GM12878 (cell line): Measurements from ENCODE around the gene GPR62.

Source experiments
- CREM ChIP-seq: IDR thresholded peaks from 2 replicates; pipeline ENCODE4 v1.6.1; 2014; ENCODE audit warnings: antibody characterized with exemption, low read depth
- FOXM1 ChIP-seq: IDR thresholded peaks from 2 replicates; pipeline ENCODE4 v1.6.1; 2012; ENCODE audit warnings: low read depth, mild to moderate bottlenecking, inconsistent platforms, low read length, moderate library complexity
- SIN3A ChIP-seq: IDR thresholded peaks from 2 replicates; pipeline ENCODE4 v1.6.1; 2012; ENCODE audit warnings: low read depth, low read length, improper control_type of control experiment
- TF ChIP-seq, protein P1 (sequence below), 3 experiments: IDR thresholded peaks in 2 of 3; conservative IDR thresholded peaks in 1 of 3; 2 replicates each; pipeline ENCODE4 v1.5.1; 2011; ENCODE audit warnings: low read depth in 3 of 3, low read length in 3 of 3, mild to moderate bottlenecking in 3 of 3, control low read depth in 2 of 3, moderate library complexity in 2 of 3, inconsistent platforms in 1 of 3, mixed read lengths in 1 of 3; ENCODE audit not compliant: control insufficient read depth in 2 of 3, insufficient read depth in 1 of 3; ENCODE audit errors: extremely low read depth in 1 of 3

DNA sequence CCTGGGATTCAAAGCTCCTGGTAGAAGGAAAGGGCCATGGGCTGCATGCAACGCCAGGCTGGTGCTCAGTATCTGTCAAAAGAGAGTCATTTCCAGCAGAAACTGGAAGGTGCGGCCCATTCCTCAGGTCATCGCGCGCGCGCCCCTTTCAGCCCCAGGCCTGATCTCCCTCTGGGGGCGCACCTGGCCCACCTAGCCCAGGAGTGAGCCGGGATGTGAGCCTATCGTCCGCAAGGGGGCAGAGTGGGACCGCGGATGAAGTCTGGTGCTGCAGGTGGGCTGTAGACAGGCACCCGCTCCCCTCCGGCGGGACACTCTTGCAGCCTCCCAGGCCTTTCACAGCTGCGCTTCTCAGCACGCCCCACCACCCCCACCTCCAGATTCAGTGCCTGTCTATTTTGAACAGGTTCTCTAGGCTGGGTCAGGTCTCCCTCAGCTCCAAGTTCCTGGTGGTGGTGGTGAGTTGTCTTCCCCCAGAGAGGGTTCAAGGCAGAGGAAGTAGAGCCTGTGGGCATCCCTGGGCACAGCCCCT lies 46.3 kb downstream of the GPR62 start:
- TF ChIP-seq CREM (no peak), SIN3A (no peak), FOXM1 (no peak)
- TF ChIP-seq, protein P1, sequence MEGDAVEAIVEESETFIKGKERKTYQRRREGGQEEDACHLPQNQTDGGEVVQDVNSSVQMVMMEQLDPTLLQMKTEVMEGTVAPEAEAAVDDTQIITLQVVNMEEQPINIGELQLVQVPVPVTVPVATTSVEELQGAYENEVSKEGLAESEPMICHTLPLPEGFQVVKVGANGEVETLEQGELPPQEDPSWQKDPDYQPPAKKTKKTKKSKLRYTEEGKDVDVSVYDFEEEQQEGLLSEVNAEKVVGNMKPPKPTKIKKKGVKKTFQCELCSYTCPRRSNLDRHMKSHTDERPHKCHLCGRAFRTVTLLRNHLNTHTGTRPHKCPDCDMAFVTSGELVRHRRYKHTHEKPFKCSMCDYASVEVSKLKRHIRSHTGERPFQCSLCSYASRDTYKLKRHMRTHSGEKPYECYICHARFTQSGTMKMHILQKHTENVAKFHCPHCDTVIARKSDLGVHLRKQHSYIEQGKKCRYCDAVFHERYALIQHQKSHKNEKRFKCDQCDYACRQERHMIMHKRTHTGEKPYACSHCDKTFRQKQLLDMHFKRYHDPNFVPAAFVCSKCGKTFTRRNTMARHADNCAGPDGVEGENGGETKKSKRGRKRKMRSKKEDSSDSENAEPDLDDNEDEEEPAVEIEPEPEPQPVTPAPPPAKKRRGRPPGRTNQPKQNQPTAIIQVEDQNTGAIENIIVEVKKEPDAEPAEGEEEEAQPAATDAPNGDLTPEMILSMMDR (IDR thresholded peaks at IDR 0.05 in 2 of 3, conservative IDR thresholded peaks at IDR 0.05 in 1 of 3; ENCODE audit: control insufficient read depth in 2 of 3, extremely low read depth in 1 of 3, insufficient read depth in 1 of 3, low read depth in 3 of 3, low read length in 3 of 3), result peak; percentile 98 to 99 (median 98)
